ENCODE measurements around the gene MTMR11.

- TF ChIP-seq EZH2 (IDR thresholded peaks at IDR 0.05; ENCODE audit: low read length, missing control alignments) (no peak), CTCF (conservative IDR thresholded peaks at IDR 0.05 in 1 of 2, IDR thresholded peaks at IDR 0.05 in 1 of 2; ENCODE audit: low read depth in 1 of 2, low read length in 2 of 2) (no peak)
These were observed 5.4 kb downstream of the MTMR11 start for GRCh38 chr1:149931212-149931790.
